ENCODE results near the gene TFRC.
"Not testable (repeated sequence)": the region's sequence is repeated elsewhere in the genome, so short reads cannot be mapped to it uniquely, and the experiment has no call there.

TFRC gene

GRCh38 chr3:196020373-196020772 lies 61.5 kb downstream of the TFRC start:
- TF ChIP-seq CTCF (IDR thresholded peaks at IDR 0.05; ENCODE audit: insufficient read depth, low read depth, low read length, missing control alignments) = no peak
- no peak overlapping the region for H3K4me3 ChIP-seq (ENCODE audit: low read length)
- no peak for DNase-seq (ENCODE audit: low read depth)

- not testable (repeated sequence) for H3K4me3 ChIP-seq (ENCODE audit: low read length)
- DNase-seq (ENCODE audit: low read depth) = peak; percentile 6
Observed at GRCh38 chr3:196019576-196019975, 62.3 kb downstream of the TFRC start.

- not testable (repeated sequence) for H3K4me3 ChIP-seq (ENCODE audit: low read length)
Observed at GRCh38 chr3:196018159-196018558, 63.7 kb downstream of the TFRC start.

GRCh38 chr3:196016485-196016884 lies 65.4 kb downstream of the TFRC start:
- DNase-seq (ENCODE audit: low read depth) = peak; percentile 76
- TF ChIP-seq CTCF (IDR thresholded peaks at IDR 0.05; ENCODE audit: insufficient read depth, low read depth, low read length, missing control alignments) = no peak
- H3K4me3 ChIP-seq (ENCODE audit: low read length) = no peak overlapping the region

More at GRCh38 chr3:196018159-196018558, 63.7 kb downstream of the TFRC start:
- not testable (repeated sequence) for DNase-seq (ENCODE audit: low read depth)

GRCh38 chr3:196016059-196016458 lies 65.8 kb downstream of the TFRC start:
- peak; percentile 36 for DNase-seq (ENCODE audit: low read depth)
- H3K4me3 ChIP-seq (ENCODE audit: low read length) = no peak overlapping the region

GRCh38 chr3:196013587-196014487 lies 68.1 kb downstream of the TFRC start:
- DNase-seq (ENCODE audit: low read depth) = no peak
- H3K4me3 ChIP-seq (ENCODE audit: low read length) = no peak overlapping the region
- TF ChIP-seq CTCF (IDR thresholded peaks at IDR 0.05; ENCODE audit: insufficient read depth, low read depth, low read length, missing control alignments) = no peak

More at GRCh38 chr3:196016059-196016458, 65.8 kb downstream of the TFRC start:
- no peak for TF ChIP-seq CTCF (IDR thresholded peaks at IDR 0.05; ENCODE audit: insufficient read depth, low read depth, low read length, missing control alignments)

- TF ChIP-seq CTCF (IDR thresholded peaks at IDR 0.05; ENCODE audit: insufficient read depth, low read depth, low read length, missing control alignments) = no peak
- DNase-seq (ENCODE audit: low read depth) = peak; percentile 5
- no peak overlapping the region for H3K4me3 ChIP-seq (ENCODE audit: low read length)
Observed at GRCh38 chr3:196012941-196013476, 68.9 kb downstream of the TFRC start.

GRCh38 chr3:196012481-196012880 lies 69.4 kb downstream of the TFRC start:
- no peak for TF ChIP-seq CTCF (IDR thresholded peaks at IDR 0.05; ENCODE audit: insufficient read depth, low read depth, low read length, missing control alignments)
- H3K4me3 ChIP-seq (ENCODE audit: low read length) = no peak overlapping the region
- DNase-seq (ENCODE audit: low read depth) = peak; percentile 59

Measured in epithelial cell of esophagus (primary cell).